Right ventricle myocardium inferior (tissue), 1 donor: Measurements from ENCODE around the gene NINJ1. TPM values are rescaled to one million over a fixed set of nuclear protein-coding genes. Genes with fewer than 3 reads are reported as not detected.

Experiments
- ATAC-seq: fragments of 200-7000 bp; cut with Tn5 transposase; one replicate; pipeline ENCODE4 v1.9.1; 2020; ENCODE audit warnings: mild to moderate bottlenecking, moderate library complexity
- DNase-seq: peaks from one replicate; pipeline ENCODE4 v3.0.0; 2021; ENCODE audit errors: missing footprints
- intact Hi-C: fragments of 100-400 bp; cut with DNase I; formaldehyde crosslinking; loops from one replicate; pipeline ENCODE4 v1.11.0; 2022
- long read RNA-seq: library from polyadenylated mRNA; unstranded; transcript quantifications from one replicate; pipeline ENCODE4 v2.0.0, GENCODE V29; 2021
- total RNA-seq: library from RNA; stranded (reverse); fragmentation: NEBNext Ultra II Directional; extraction: Animal tissue kit (Norgen Biotek cat#: 25700); gene quantifications from one replicate; pipeline ENCODE4 v1.2.1, GENCODE V29; 2021
- donor health status: DM: no; HTN: yes; CAD: no; lungs with severe emphysema.

NINJ1 gene
- 55.5 TPM for total RNA-seq
- long read RNA-seq, transcript NINJ1-201 (4 exons, 1,281 nt) = major isoform, 49 of 52 reads
- long read RNA-seq, partial matches to known transcripts = 1 of 52 reads
- long read RNA-seq, other reads (novel, unspliced or antisense) = 1 of 52 reads

DNA sequence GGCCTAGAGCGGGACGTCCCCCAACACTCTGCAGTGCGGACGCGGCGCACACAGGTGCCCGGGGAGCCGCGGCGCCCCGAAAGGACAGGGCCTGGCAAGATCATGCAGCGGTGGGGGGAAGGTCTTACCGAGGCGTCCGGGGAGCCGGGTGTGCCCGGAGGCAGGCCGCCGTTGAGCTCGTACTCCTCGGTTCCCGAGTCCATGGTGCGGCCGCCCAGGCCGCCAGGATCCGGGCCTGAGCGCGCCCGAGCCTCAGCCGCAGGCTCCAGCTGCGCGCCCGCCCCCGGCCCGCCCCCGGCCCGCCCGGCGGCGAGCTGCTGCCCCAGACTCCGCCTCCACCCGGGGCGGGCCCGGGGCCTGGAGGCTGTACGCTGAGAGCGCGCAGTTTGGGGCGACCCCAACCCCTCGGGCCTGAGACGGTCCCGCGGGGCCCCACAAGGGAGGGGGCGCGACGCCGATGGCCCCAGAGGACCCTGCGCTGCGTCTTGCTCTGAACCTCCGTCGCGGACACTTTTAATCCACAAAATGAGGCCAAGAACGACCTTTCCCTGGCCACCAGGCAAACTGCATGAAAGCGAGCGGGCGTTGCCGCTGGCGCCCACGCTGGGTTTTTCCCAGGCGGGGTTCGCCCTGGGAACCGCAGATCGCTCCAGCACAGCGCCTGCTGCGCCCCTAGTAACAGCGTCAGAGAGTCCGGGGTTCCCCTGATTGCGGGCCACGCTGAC lies at the start of gene NINJ1:
Gene NINJ1, minus strand, starts transcription at position 237 of the 725 bp plus-strand sequence. Its CDS starts 34 bp downstream, at position 203.
- peak; percentile 92 for DNase-seq
- intact Hi-C loops = loop anchor here (5.0 kb wide), 1 partner anchor 37 kb away; the partner anchor contains the start of gene CARD19

DNA sequence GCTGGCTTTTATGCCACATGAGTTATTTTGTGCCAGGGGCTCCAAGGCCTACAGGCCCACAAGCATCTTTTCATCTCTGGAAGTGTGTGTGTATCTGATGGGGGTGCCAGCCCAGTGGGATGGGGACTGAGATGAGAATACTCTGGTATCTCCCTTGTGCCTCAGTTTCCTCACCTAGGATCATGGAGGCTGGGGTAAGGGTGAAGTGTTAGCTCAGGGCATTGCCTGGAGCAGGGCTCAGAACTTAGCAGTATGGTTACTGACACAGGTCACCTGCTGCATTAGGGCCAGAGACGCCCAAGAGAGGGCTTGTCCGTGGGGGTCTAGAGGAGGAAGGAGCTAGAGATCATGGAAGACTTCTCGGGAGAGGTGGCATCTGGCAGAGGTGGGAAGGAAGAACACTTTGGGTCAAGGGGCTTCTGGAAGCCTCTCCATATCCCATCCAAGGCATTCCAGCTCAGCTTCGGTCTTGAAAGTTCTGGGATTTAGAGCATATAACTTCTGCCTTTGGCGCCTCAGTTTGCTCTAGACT lies 49.1 kb upstream of the NINJ1 start:
- ATAC-seq = no peak
- intact Hi-C loops = loop anchor here (10.0 kb wide), 1 partner anchor 62 kb away; no protein-coding TSS in a partner anchor
- DNase-seq = no peak

More for the DNA sequence above, at the start of gene NINJ1:
- ATAC-seq = peak; percentile 87

- DNase-seq (peak; percentile 71), ATAC-seq (no peak)
- intact Hi-C loops = loop anchor here (10.0 kb wide), 1 partner anchor 62 kb away; no protein-coding TSS in a partner anchor
Measured at GRCh38 chr9:93182572-93182971, 48.5 kb upstream of the NINJ1 start.

DNA sequence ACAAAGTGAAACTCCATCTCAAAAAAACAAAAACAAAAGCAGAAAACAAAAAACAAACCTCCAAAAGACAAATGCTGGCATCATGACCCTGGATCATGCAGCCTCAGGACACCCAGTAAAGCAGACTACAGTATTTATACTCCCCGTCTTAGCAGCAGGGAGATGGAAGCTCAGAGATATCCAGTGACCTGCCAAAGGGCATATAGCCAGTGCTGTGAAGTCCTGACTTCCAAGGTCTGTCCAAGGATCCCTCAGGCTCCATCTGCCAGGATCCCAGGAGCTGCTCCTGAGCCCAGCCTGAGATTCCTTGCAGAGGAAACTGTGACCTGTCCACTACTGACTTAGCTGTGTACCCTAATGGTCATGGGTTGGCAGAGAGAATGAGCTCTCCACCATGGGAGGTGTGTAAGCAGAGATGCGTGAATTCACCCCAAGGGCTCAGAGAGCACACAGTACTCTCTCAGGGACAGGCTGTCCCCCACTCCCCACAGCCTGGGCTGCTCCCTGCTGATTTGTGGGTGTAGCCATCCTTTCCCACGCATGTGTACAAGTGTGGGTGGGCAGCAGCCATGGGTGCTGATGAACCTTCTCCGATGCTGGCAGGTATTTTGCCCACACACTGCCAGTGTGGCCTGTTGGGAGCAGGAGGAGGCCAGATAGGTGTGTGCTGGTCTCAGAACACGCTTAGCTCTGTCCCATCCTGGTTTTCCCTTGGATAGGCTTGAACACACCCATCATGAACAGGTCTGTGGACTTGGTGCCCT lies 47.8 kb upstream of the NINJ1 start:
- no peak for DNase-seq
- no peak for ATAC-seq
- intact Hi-C loops = loop anchor here (10.0 kb wide), 1 partner anchor 63 kb away; no protein-coding TSS in a partner anchor

GRCh38 chr9:93180938-93181337 lies 46.9 kb upstream of the NINJ1 start:
- DNase-seq (no peak), ATAC-seq (no peak)
- intact Hi-C loops = loop anchor here (10.0 kb wide), 1 partner anchor 64 kb away; no protein-coding TSS in a partner anchor

GRCh38 chr9:93178851-93179786 lies 45.1 kb upstream of the NINJ1 start:
- peak; percentile 7 for DNase-seq
- intact Hi-C loops = no loop called here
- no peak for ATAC-seq

DNA sequence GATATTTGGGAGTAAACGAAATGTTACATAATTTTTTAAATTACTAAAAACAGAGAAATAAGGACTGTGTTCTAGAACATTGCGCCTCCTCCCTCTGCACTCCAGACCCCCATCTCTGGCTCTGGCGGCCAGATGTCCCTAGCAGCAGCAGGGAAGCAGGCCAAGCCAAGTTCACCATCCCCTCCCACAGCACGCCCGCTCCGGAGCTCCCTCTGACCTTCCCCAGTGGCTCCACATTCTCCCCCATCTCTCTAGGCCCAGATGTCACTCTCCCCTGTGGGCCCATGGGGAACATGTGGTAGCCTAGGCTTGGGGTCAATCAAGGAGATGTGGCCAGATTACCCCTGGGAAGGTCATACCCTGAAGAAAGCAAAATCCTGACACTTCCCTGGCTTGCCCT lies 43.6 kb upstream of the NINJ1 start:
- no peak for ATAC-seq
- intact Hi-C loops = no loop called here
- DNase-seq = peak; percentile 60

DNA sequence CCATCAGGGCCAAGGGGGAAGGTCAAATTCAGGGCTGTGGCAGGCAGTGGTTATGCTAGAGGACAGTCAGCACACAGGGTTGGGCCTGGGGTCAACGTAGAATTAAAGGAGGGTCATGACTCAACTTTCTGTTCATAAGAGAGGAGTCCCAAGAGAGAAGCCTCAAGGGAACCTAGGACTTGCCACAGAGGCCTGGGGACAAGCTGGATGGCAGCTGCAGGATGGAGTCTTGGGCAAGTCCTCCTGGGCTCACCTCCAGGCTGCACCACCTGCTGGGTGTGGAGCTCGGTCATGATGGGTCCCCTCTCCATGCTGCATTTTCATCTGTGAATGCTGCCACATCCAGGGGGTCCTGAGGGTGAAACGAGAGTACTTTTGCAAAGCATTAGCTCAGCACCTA lies 40.9 kb upstream of the NINJ1 start:
- no peak for DNase-seq
- intact Hi-C loops = no loop called here
- no peak for ATAC-seq

- DNase-seq = no peak
- ATAC-seq = no peak
- intact Hi-C loops = no loop called here
Measured at GRCh38 chr9:93173365-93174051, 39.5 kb upstream of the NINJ1 start.

DNA sequence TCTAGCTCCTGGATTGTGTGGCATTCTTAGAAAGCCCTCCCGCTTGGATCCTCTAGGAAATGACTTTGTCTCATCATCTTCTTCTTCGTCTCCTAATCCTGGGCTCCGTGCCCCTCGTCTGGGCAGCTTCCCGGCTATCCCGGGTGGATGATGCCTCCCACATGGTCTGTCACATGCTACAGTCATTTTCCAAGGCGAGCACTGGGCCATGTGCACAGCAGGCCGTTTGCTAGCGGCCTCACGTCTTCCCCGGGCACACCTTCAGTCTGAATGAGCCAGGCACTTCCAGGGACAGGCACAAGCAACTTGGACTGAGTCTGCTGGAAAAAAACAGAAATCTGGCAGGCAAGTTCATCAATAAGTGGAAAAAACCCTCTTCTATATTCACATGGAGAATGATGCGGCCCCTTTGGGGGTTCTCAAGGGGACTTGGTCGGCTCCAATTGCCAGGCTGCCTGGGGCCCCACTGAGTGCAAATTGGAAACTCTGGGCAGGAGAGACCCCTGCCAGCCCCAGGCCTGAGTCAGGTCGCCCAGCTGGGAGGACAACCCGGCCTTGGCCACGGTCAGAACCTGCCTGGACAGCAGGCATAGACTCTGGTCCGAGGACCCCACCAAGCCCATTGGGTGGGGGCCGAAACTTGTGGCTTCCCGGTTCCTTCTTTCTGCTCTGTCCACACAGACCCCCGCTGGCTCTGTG lies 38.8 kb upstream of the NINJ1 start:
- ATAC-seq (no peak), DNase-seq (no peak)
- intact Hi-C loops = no loop called here

- intact Hi-C loops = no loop called here
- ATAC-seq (no peak), DNase-seq (no peak)
Measured at GRCh38 chr9:93171261-93171990, 37.4 kb upstream of the NINJ1 start.

DNA sequence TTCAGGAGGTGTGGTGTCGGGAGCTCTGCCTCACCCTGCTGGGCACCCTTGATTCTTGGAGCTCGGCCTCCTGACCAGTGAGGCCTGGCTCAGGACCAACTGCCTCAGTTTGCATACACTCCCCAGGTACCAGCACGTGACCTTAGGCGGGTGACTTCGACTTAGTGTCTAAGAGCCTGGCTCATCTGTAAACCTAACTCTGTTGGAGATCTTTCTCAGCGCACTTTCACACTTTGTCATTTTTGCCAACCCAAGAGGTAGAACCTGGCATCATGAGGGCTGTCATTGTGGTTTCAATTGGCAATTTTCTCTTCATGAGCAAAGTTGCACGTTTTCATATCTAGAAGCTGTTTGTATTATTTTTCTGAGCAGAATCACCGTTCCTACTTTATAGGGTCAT lies 36.5 kb upstream of the NINJ1 start:
- intact Hi-C loops = no loop called here
- no peak for DNase-seq

DNA sequence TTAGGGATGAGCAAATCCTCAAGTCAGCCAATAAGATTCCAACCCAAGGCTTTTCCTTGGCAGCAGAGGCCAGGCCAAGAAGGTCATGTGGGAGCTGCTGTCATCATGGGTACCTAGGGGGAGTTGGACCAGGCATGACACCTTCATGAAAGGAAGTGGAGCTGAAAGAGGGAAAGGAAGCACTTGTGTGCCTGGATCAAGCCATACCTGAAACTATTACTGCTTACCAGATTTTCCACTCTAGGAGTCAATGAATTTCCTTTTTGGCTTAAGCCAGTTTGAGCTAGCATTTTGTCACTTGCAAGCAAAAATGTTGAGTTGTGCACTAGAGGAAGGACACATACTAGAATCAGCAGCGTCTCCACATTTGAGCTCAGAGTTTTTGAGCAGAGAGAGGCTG lies 35.4 kb upstream of the NINJ1 start:
- intact Hi-C loops = no loop called here
- ATAC-seq = no peak
- DNase-seq = no peak

More for the DNA sequence above, 36.5 kb upstream of the NINJ1 start:
- no peak for ATAC-seq

DNA sequence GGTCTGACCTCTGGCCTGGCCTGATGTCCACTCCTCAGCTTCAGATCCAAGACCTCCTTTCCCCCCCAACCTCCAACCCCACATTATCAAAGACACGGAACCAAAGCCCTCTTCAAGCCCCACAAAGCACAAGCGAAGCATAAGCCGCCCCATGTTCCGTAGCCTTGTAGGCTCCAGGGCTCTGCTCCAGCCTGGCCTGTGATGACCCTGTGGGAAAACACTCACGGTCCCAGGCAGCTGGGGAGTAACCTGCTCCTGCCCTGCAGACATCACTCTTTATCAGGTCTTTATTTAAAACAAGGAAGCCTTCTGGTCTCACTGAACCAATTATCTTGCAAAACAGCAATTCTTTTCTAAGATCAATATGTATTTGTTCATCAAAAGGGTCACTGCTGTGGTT lies 34.5 kb upstream of the NINJ1 start:
- ATAC-seq (peak; percentile 65), DNase-seq (no peak)
- intact Hi-C loops = no loop called here

GRCh38 chr9:93167838-93168237 lies 33.8 kb upstream of the NINJ1 start:
- no peak for DNase-seq
- no peak for ATAC-seq
- intact Hi-C loops = no loop called here

GRCh38 chr9:93167185-93167584 lies 33.1 kb upstream of the NINJ1 start:
- DNase-seq (no peak), ATAC-seq (no peak)

DNA sequence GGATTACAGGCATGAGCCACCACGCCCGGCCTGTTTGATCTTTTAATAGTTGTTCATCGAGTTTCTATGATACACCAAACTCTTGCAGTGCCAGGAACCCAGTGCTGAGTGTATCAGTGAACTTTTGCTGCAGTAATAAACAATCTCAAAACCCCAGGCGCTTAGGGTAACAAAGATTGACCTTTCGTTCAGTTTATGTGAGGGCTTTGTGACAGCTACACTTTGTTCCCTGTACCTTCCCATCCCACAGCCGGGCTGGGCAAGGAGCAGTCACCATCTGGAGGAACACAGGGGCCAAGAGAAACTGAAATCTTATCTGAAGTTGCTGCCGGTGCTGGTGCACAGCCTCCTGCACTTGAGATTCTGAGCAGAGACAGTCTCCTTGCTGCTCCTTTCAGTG lies 32.6 kb upstream of the NINJ1 start:
- DNase-seq = no peak
- no peak for ATAC-seq
- intact Hi-C loops = no loop called here

More at GRCh38 chr9:93167185-93167584, 33.1 kb upstream of the NINJ1 start:
- intact Hi-C loops = no loop called here
